Activated CD4-positive, alpha-beta T cell treated with anti-CD3 and anti-CD28 coated beads for 4 hours (primary cell): ENCODE results near the gene MR1.

Experiments used
- DNase-seq, 2 donors: peaks; one replicate each; pipeline ENCODE4 v3.0.0-alpha.2; 2020

Gene MR1

DNA sequence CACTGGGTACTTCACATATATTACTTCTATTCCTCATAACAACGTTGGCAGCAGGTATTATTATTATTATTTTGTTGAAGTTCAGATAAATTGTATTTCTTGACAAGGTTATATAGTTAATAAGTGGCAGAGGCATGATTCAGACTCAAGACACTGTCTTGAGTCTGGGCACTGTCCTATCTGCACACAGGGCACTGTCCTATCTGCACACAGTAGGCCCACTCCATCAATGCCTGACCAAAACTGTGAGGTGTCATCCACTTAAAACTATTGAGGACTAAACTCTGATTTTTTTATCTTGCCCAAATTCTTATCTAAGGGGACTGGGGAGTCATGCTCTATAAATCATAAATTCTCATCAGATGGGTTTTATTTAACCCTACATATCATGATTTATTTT is 30.9 kb downstream of the MR1 start:
- DNase-seq: no peak

DNA sequence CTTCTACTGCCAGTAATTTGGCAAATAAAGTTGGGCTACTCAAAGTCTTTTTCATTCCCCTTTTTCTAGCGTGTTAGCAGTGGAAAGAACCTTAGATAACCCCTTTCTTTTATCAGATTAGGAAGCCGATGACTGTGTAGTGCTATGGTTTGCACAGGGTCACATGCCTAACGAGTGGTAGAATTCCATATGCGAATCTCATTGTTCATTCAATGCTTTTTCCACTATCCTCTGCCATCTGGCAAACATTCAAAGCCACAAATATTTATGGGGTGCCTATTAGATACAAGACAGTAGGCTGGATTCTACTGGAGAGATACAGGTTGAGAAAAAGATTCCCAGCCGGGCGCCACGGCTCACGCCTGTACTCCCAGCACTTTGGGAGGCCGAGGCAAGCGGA is 39.9 kb downstream of the MR1 start:
- DNase-seq: no peak

DNA sequence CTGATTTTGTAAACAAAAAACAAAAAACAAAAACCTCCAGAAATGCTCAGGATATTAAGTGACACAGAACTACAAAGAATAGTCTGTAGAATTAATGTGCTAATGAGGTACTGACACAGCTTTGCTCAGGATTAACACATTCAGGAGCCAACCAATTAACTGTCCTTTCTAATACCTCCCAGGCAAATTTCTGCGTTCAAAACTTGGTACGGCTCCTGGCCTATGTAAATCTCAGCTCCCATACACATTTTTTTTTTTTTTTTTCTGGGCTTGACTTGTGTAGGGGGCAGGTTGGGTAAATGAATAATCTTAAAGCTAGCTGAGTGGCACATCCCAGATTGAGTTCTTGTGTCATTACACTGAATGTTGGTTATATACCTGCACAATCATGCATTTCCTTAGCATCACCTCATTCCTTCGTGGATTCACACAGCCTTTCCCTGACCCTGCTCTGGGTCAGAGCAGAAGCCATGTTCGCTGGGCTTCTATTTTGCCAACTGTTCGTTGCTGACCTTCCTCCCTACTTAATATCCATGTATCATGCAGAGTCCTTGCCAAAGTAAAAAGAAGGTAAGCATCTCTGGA is 42.1 kb downstream of the MR1 start:
- no peak for DNase-seq

DNA sequence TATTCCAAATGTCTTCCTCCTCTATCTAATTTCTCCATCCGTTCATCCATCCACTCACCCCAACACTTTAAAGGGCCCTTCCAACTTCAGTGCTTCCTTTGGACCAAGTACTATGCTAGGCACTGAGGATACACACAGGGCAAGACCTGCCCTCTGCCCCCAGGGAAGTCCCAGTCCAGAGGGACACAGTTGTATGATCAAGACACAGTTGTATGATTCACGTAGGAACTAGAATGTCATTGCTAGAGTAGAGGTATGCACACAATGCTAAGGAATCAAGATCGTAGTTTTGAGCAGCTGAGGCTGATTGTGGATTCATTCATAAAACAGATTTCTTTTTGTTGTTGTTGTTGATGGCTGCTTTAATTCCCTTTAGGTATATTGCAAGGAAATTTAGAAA is 43.1 kb downstream of the MR1 start:
- no peak for DNase-seq

DNA sequence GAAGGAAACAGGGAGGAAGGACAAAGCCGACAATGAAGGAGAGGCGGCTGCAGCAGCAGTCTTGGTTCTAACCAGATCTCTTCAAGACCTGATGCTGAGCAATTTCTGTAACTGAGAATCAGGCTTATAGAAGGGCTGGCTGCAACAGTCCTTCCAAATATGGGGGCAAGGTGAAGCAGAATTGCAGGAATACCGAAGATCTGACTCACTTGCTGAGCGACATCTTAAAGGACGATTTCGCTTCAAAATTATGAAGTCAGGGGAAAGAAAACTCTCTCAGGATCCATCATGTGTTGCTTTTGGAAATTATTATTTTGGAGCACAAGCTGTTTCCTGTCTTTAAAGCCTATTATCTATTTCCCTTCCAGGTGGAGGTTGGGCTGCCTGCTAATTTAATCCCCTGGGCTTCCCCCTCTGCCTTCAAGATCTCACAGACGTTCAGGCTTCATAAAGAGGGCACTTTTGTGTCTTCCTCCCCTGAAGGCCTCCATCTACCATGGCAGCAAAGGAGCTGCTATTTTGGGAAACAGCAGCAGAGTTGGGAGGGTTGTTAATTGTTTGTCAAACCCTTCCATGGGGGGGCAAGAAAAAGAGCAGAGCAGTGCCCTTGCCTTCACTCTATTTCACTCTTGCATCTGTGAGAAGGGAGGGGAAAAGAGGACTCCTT is 43.9 kb downstream of the MR1 start:
- no peak for DNase-seq

DNA sequence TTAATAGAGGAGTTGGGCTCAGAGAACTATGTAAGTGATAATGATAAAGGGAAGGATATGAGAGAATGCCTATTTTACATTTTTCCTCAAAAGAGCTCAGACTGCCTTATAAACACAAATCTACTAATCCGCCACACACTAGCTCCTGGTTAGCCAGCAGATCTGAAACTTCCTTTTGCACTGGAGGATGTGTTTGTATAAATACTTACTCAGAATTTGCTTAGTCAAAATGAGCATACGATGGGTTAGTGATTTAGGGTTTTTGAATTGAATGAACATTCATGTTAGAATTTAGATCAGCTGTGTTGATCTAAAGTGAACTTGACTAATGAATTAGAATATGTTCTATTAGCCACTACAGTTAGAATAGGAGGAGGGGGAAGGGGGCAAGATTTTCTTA is 45.6 kb downstream of the MR1 start:
- no peak for DNase-seq

DNA sequence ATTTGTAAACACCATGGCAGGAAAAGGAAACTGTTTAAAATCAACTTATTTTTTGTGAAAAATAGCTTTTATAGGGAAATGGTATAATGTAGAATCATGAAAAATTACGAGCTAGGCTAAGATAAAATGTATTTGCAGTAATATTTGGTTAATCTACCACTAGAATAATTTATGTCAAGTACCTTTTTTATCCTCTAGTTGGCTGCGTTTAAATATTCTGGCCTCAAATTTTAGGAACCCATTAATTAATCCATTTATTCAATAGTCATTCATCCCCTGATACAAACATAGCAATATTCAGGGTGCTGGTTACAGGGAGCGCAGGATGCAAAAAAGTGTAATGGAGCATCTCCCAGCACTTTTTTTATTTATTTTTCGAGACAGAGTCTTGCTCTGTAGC is 46.1 kb downstream of the MR1 start:
- DNase-seq: no peak

DNA sequence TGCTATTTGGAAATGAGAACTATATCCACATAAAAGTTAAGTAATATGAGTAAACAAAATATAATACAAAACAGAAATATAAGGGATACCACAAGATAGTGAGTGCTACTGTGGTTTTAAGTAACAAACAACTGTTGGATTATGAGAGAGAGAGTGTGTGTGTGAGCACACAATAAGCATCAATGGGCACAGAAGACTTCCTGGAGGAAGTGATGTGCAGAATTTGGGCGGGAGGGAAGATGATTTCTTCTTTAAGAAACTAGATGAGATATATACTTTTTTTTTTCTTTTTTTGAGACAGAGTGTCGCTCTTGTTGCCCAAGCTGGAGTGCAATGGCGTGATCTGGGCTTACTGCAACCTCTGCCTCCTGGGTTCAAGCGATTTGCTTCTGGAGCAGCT is 46.8 kb downstream of the MR1 start:
- DNase-seq: no peak

DNA sequence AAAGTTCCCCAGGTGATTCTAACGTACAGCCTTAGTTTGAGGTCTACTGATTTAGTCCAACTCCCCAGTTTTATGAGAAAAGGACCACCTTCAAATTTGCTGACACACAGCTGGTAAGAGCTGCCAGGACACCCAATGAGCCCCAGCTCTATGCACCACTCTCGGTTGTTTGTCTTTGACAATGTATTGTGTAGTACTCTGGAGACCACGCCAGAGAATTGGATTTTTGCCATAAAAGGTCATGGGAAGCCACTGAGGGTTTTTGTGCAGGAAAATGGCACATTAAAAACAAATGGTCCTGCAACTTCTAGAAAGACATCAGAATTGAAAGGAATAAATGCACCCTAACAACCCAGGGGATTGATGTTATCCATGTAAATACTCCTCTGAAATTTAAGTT is 47.6 kb downstream of the MR1 start:
- DNase-seq: no peak

DNA sequence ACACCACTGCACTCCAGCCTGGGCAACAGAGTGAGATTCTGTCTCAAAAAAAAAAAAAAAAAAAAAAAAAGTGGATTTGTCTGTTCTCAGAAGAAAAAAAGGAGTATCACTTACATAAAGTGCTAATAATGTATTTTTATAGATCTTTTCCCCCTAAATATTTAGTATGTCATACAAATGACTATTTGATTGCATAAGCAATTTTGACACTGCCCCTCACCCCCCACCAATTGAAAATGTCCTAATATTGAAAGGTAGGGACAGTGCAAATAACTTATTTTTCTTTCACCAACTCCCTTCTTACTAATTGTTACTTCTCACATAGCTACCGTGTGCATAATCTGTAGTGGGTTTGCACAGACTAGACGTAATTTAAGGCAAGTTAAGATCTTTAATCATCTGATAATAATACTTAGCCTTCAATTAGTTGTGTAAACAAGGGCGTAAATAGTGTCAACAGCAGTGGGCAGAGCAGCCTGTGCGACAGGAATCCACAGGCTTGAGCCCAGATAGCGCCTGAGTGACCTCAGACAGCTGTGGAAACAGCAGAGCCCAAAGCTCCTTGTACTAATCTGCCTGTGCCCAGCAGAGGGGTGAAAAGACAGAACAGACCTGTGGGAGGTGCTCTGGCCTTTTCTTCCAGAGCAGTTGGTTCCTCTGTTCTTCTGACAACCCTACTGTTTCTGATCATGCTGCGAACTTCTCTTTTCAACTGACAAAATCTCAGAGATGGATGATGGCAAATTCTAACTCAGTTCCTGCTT is 50.2 kb downstream of the MR1 start:
- peak; percentile 58 to 62 for DNase-seq

DNA sequence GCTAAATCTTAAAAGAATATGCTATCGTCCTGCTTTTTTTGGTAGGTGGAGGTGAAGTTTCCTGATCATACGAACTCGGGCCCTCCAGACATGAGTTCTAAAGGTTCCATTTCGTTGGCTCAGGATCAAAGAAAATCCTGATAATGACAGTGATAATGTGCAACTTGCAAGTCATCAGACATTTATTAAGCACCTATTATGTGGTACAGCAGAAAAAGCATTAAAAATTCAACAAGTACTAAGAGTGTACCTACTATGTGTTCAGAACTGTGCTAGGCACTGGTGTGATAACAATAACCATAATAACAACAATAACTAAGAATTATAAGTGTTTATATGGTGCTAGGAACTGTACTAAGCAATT is 50.8 kb downstream of the MR1 start:
- DNase-seq: no peak

DNA sequence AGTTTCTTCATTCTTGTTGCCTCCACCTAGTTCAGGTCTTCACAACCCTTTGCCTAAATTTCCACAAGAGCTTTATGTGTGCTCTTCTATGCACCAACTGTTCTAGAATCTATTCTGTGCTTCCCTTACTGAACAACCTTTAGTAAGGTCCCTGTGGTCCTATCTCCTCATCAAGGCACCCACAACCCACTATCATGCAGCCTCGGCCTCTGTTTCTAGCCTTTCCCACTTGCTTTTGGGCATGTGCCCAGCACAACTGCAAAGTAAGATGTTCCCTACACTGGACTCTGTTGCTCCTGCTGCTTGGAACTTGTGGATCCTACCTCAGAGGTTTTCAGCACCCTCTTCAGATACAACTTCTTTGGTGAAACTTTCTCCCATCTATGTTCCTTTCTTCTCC is 52.3 kb downstream of the MR1 start:
- DNase-seq: no peak

DNA sequence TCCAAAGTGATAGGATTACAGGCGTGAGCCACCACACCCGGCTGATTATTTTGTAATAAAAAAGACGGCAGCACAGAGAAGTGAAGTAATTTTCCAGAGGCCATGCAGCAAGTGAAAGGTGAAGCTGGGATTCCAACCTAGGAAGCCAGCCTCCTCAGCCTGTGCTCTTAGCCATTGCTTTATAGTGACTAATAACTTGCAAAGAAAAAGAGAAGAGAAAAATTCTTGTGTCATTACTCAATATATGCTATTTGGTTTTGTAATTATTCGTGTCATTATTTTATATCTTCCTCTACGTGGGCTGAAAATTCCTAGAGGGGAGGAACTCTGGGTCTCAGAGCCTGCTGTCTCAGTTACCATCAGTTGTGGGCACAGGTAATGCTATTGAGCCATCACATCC is 53.1 kb downstream of the MR1 start:
- no peak for DNase-seq

DNA sequence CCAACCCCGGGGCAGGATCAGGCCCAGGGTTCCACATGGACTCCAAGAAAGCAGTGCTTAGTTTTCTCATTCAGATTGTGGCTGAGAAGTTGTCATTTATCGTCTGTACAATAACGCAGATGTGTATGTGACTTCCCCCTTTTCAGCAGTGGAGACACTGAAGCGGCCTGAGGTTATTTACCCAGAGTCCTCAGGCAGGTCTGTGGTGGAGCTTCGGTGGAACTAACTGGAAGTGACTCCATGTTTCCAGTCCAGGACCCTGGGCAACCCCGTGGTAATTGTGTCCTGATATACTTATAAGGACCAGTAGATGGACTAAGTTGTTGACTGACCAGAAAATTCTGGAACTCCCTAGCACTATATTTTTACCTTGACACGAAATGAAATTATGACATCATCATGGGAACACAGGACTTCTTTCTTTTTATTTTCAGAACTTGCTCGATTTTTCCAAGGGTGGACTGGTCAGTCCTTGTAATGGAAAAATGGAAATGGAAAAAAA is 53.7 kb downstream of the MR1 start:
- DNase-seq: no peak

DNA sequence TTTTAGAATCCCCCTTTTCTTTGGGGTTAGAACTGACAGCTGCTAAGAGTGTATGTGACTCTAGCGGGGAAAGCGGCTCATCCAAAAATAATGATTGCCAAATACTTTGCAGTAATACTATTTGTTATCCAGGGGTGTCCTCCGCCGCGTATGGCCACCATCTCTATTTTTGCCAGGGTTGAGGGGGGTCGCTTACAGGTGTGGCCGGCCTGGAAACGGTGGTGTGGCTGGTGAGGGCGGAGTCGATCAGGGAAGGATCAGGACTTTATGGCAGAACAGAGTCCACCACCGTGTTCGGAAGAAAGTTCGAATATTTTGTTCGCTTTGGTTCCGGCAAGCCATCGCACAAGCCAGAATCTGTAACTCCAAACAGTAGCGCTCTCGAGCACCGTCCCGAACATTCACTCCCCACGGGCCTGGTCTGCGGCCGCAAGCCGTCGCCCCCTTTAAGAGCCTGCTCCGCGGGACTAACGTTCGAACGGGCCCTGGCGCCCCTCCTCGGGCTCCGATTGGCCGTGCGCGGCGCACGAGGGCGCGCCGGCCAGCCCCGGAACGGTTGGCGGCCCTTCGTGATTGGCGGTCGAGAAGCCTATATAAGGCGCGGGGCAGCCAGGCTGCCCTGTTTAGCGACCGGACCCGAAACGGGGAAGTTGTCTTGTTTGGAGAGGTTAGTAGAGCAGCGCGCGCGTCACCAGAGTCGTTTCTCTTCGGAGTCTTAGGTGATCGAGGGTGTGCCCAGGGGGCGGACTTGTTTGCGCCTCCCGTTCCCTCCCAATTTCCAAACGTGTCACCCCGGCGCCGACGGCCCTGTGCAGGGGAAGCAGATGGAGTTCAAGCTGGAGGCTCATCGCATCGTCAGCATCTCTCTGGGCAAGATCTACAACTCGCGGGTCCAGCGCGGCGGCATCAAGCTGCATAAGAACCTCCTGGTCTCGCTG is 54.6 kb downstream of the MR1 start, which contains the start of gene IER5:
TSS of gene IER5 (plus strand) at position 622 of the 938 bp plus-strand sequence. CDS start at position 825, 203 bp downstream.
- DNase-seq: peak; percentile 96

DNA sequence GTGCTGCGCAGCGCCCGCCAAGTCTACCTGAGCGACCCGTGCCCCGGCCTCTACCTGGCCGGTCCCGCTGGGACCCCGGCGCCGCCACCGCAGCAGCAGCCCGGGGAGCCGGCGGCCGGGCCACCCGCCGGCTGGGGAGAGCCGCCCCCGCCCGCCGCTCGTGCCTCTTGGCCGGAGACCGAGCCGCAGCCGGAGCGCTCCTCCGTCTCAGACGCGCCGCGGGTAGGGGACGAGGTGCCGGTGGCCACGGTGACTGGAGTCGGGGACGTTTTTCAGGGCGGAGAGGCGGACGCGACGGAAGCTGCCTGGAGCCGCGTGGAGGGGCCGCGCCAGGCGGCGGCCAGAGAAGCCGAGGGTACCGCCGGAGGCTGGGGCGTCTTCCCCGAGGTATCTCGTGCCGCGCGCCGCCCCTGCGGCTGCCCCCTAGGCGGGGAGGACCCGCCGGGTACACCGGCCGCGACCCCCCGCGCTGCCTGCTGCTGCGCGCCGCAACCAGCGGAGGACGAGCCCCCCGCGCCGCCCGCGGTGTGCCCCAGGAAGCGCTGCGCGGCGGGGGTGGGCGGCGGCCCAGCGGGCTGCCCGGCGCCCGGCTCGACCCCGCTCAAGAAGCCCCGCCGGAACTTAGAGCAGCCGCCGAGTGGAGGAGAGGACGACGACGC is 55.4 kb downstream of the MR1 start:
- DNase-seq: peak; percentile 31 to 38

DNA sequence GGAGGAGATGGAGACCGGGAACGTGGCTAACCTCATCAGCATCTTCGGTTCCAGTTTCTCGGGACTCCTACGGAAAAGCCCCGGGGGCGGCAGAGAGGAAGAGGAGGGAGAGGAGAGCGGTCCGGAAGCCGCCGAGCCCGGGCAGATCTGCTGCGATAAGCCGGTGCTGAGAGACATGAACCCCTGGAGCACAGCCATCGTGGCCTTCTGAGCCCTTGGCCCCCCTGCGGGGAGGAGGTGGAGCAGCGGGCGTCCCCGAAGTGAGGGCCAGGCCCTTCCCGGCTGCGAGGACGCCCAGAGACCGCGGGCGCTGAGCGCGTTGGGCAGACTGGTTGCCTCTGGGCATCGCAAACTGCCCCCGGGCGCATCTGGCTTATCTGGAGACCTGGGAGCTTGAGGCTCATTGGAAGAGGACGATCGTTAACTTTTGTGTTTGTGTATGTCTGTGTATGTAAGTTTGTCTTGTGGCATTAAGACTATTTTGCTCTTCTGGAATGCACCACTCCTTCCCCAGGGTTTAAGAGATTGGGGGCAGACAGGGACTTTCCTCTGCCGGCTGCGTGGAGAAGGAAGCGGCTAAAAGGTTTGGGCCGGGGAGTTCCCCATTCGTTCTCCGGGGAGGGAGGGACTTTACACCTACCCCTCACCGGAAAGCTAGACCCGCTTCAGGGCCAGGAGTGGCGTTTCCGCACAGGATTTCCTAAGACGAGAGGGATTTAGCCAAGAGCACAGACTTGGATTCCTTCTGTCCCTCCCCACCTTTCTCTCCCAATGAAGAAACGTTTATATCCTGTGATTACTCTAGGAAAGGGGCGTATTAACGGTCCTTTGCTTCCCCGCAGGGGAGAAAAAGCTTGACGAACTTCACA is 56.1 kb downstream of the MR1 start:
- DNase-seq: peak; percentile 78 to 79

DNA sequence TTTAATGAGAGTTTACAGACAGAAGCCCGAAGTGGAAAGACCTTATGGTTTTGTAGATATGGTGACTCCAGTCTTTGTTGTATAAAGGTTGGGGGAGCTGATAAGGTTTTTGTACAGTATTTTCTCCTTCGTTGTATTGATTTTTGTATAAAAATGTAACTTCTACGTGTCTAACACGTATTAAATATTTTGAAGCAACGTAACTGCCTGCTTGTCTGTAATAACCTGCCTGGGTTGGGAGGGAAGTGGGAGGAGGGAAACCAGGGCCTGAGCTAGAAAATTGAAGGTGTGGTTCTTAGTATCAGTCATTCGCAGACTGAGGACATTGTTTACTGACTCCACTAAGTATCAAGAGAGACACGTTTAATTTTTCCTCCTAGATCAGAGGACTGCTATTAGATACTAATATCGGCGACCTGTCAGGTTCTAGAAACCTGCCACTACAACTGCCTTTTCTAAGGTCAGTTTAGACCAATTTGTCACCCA is 56.9 kb downstream of the MR1 start:
- DNase-seq: peak; percentile 30 to 40

DNA sequence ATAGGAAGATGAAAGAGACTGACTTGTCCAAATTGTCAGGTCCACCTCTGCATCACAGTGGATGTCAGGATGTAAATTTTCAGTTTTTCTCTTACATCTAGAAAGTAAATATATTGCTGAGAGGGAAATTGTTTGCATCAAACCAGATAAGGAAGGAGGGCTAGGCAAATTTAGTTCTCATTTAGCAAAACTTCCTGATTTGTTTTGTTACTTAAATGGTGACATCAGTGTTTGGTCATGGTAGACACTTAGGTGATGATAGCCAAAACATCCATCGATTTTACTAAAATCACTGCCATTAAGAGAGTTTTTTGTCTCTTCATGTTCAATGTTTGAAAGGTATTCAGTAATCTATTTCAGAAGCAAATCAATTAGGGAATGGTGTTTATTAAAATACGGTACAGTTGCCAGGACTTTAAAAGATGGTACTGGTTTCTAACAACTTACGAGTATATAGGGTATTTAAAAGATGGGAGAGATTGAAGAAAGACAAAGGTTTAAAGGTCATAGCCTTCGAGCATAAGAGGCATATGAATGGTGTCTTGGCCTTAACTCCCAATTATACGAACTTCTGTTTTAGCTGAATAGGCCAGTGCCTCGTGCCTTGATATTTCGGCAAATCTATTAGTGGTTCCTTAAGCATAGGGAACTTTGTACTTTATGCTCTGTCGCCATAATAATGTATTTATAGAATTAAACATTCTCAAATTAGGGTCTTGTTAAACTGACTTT is 57.7 kb downstream of the MR1 start:
- DNase-seq: no peak

DNA sequence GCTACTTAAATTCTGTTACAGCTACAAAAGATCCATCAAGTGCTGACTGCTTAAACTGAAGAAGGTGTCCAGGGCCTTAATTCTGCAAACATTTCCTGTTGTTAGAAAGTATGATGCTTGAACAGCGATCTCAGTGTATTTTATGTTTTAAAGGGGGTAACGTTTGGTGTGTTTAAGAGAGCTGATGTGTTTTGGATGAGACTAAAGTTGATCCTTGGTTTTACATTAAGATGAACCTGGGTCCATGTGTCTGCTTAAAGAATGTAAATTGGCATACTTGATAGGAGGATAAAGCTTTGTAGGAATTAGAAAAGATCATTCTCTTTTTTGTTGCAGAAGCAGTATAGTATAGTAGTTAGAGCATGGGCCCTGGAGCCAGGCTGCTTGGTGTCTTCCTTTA is 58.3 kb downstream of the MR1 start:
- DNase-seq: no peak
